OCI-LY1 (cell line): ENCODE data around the gene PIAS2.

Experiments
- H2AFZ ChIP-seq: fragments of 200-600 bp; sonication (generic), shearing (Covaris generic); 2 replicates; pipeline ENCODE4 v1.6.0; 2014; ENCODE audit warnings: antibody characterized with exemption, mild to moderate bottlenecking, low read length
- H3F3A ChIP-seq: fragments of 200-600 bp; sonication (generic), shearing (Covaris generic); 2 replicates; pipeline ENCODE4 v1.6.0; 2014; ENCODE audit warnings: mild to moderate bottlenecking, antibody characterized with exemption, low read length, moderate library complexity; ENCODE audit not compliant: insufficient read depth
- H3K27ac ChIP-seq: fragments of 200-600 bp; sonication (generic); 2 replicates; pipeline ENCODE4 v1.5.1; 2014; ENCODE audit warnings: low read length, mixed run types, mild to moderate bottlenecking, low read depth; ENCODE audit not compliant: poor library complexity, severe bottlenecking
- H3K27me3 ChIP-seq: fragments of 200-600 bp; sonication (generic); 2 replicates; pipeline ENCODE4 v1.6.0; 2014; ENCODE audit warnings: antibody characterized with exemption, mild to moderate bottlenecking, low read length, moderate library complexity; ENCODE audit not compliant: insufficient read depth
- H3K36me3 ChIP-seq: fragments of 200-600 bp; sonication (generic); 2 replicates; pipeline ENCODE4 v1.6.1; 2014; ENCODE audit warnings: mild to moderate bottlenecking, antibody characterized with exemption, low read length, moderate library complexity, mixed read lengths; ENCODE audit not compliant: insufficient read depth
- H3K4me1 ChIP-seq: fragments of 200-600 bp; sonication (generic); 2 replicates; pipeline ENCODE4 v1.5.1; 2014; ENCODE audit warnings: mild to moderate bottlenecking, low read length, moderate library complexity; ENCODE audit not compliant: insufficient read depth, severe bottlenecking
- H3K4me2 ChIP-seq: fragments of 200-600 bp; sonication (generic), shearing (Covaris generic); 2 replicates; pipeline ENCODE4 v1.6.1; 2014; ENCODE audit warnings: low read length
- H3K4me3 ChIP-seq: fragments of 200-600 bp; sonication (generic); 2 replicates; pipeline ENCODE4 v1.5.1; 2014; ENCODE audit warnings: low read length, low read depth, mild to moderate bottlenecking, mixed read lengths; ENCODE audit not compliant: poor library complexity, severe bottlenecking
- H3K79me2 ChIP-seq: fragments of 200-600 bp; shearing (Covaris generic); 2 replicates; pipeline ENCODE4 v1.6.1; 2016; ENCODE audit warnings: mixed run types, low read length, mixed read lengths; ENCODE audit not compliant: insufficient read depth
- H3K9ac ChIP-seq: fragments of 200-600 bp; sonication (generic), shearing (Covaris generic); 2 replicates; pipeline ENCODE4 v1.6.1; 2014; ENCODE audit warnings: mild to moderate bottlenecking, low read length, mixed read lengths
- H3K9me2 ChIP-seq: fragments of 200-600 bp; sonication (generic), shearing (Covaris generic); 2 replicates; pipeline ENCODE4 v1.6.1; 2014; ENCODE audit warnings: low read depth, mild to moderate bottlenecking, low read length, mixed read lengths
- H3K9me3 ChIP-seq: fragments of 200-600 bp; shearing (Covaris generic); 2 replicates; pipeline ENCODE4 v1.6.1; 2014; ENCODE audit warnings: low read length, mixed read lengths
- H4K20me1 ChIP-seq: fragments of 200-600 bp; sonication (generic), shearing (Covaris generic); 2 replicates; pipeline ENCODE4 v1.6.0; 2016; ENCODE audit warnings: mild to moderate bottlenecking, low read length; ENCODE audit not compliant: insufficient read depth
- CTCF ChIP-seq: fragments of 200-600 bp; sonication (generic), shearing (Covaris generic); IDR thresholded peaks from 2 replicates; pipeline ENCODE4 v1.5.1; 2017; ENCODE audit warnings: mild to moderate bottlenecking, antibody characterized with exemption, low read length, moderate library complexity, mixed read lengths
- EZH2 ChIP-seq: fragments of 200-600 bp; sonication (generic), shearing (Covaris generic); IDR thresholded peaks from 2 replicates; pipeline ENCODE4 v1.8.0; 2017; ENCODE audit warnings: borderline replicate concordance, mixed run types, mild to moderate bottlenecking, antibody characterized with exemption, low read length, moderate library complexity, mixed read lengths

The PIAS2 gene

GRCh38 chr18:46899274-46899948 is 17.9 kb downstream of the PIAS2 start:
- Histone ChIP-seq H2AFZ (no peak overlapping the region), H3K79me2 (peaks cover 90% of the 10 kb centered on the region)

GRCh38 chr18:46894124-46894523 is 23.2 kb downstream of the PIAS2 start:
- Histone ChIP-seq H3K4me2 (no peak overlapping the region), H3K27ac (no peak overlapping the region), H3K9ac (no peak overlapping the region), H2AFZ (no peak overlapping the region), H3K4me1 (no peaks in the 10 kb centered on the region), H3K27me3 (no peaks in the 10 kb centered on the region), H3K36me3 (peaks cover 36% of the 10 kb centered on the region), H3K79me2 (peaks cover 88% of the 10 kb centered on the region), H3K9me2 (no peaks in the 10 kb centered on the region), H4K20me1 (no peaks in the 10 kb centered on the region), H3F3A (no peaks in the 10 kb centered on the region), H3K9me3 (peaks cover 10% of the 10 kb centered on the region), H3K4me3 (no peak overlapping the region)
- TF ChIP-seq CTCF (no peak), EZH2 (no peak)

More at GRCh38 chr18:46899274-46899948, 17.9 kb downstream of the PIAS2 start:
- Histone ChIP-seq H3K4me2 (no peak overlapping the region), H3K4me3 (no peak overlapping the region), H3K9me3 (no peaks in the 10 kb centered on the region), H3K27ac (no peak overlapping the region), H3K27me3 (no peaks in the 10 kb centered on the region), H3K36me3 (peaks cover 42% of the 10 kb centered on the region), H3K4me1 (no peaks in the 10 kb centered on the region), H3F3A (no peaks in the 10 kb centered on the region), H4K20me1 (no peaks in the 10 kb centered on the region), H3K9me2 (no peaks in the 10 kb centered on the region), H3K9ac (no peak overlapping the region)
- TF ChIP-seq CTCF, result no peak
- TF ChIP-seq EZH2, result no peak

GRCh38 chr18:46893360-46893759 is 23.9 kb downstream of the PIAS2 start:
- Histone ChIP-seq H4K20me1 (no peaks in the 10 kb centered on the region), H3K27me3 (no peaks in the 10 kb centered on the region), H3K9me2 (no peaks in the 10 kb centered on the region), H3K36me3 (peaks cover 44% of the 10 kb centered on the region), H2AFZ (no peak overlapping the region), H3F3A (no peaks in the 10 kb centered on the region), H3K9me3 (peaks cover 17% of the 10 kb centered on the region), H3K27ac (no peak overlapping the region), H3K4me2 (no peak overlapping the region), H3K4me1 (no peaks in the 10 kb centered on the region), H3K9ac (no peak overlapping the region), H3K79me2 (peaks cover 90% of the 10 kb centered on the region), H3K4me3 (no peak overlapping the region)
- TF ChIP-seq CTCF (no peak), EZH2 (no peak)
